Measurements from ENCODE around the gene MRPS18B.

- no peak for TF ChIP-seq CTCF (IDR thresholded peaks at IDR 0.05)
- no peak for TF ChIP-seq POLR2A (IDR thresholded peaks at IDR 0.05)
Observed at GRCh38 chr6:30589754-30590358, 27.8 kb upstream of the MRPS18B start.

Measured in suprapubic skin (tissue), 3 donors.